ENCODE measurements around the gene NDUFA9. TPM values are rescaled to one million over a fixed set of nuclear protein-coding genes. Genes with fewer than 3 reads are reported as not detected.

Gene NDUFA9
- 54.2 TPM for total RNA-seq

DNA sequence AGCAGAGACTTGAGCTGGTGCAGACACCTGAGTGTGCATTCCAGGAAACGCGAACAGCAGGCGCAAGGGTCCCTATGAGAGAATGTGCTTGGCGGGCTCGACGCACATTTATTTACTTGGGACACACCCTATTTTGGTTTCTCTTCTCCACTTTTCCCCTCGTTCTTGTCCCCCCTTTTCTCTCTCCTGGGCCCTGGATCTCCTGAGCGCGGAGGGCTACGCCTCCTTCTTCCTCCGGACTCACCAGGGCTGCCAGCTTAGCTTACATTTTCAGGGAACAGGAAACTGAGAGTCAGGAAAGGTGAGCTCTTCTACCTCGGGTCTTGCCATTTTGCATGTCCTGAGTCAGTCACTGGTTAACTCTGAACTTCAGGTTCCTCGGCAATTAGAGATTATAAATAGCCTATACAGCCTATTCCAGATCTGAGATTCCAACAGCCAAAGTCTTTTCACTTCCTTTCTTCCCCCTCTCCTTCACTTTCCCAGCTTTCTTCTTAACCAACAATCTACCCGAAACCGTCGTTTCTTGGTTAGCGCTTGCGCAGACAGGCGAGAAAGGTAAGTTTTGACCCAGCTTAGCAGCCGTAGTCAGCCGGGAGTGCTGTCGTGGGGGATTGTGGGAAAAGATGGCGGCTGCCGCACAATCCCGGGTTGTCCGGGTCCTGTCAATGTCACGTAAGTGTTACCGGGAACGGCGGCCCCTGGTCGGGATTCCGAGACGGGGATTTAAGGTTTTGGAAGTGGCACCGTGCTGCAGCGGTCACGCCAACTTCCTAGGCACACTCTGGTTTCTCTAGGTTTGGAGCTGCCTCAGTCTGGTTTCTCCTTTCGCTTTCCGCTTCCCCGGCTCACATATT is at the start of gene NDUFA9, which contains the start of gene AKAP3:
Gene NDUFA9, plus strand, starts transcription at position 614 of the 857 bp plus-strand sequence. Its CDS starts 13 bp downstream, at position 627.
Gene AKAP3, minus strand, starts transcription at position 551 of the 857 bp plus-strand sequence. CDS start 10,855 bp downstream, outside the sequence.
- ATAC-seq (peak; percentile 99), DNase-seq (ENCODE audit: low spot score) (peak; percentile 87)
- intact Hi-C loops (cut with DNase I) = no loop called here

DNA sequence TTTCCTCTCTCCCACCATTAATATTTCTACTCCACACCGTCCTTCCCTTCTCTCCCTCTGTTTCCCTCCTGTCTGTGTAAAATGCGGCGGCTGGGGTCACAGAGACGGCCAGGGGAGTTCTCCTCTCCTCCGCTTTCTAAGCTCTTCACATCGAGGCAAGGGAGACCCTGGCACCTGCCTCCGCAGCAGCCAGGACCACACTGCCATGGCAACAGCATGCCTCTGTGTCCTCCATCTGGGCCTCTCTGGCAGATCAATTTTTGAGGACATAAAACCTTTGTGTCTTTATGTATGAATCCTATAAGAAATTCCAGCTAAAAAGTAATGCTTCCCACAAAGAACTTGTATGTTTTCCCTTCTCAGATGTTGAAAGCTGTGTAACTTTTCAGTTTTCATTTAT is 45.5 kb upstream of the NDUFA9 start:
- no peak for ATAC-seq
- no peak for DNase-seq (ENCODE audit: low spot score)
- intact Hi-C loops (cut with DNase I) = no loop called here

DNA sequence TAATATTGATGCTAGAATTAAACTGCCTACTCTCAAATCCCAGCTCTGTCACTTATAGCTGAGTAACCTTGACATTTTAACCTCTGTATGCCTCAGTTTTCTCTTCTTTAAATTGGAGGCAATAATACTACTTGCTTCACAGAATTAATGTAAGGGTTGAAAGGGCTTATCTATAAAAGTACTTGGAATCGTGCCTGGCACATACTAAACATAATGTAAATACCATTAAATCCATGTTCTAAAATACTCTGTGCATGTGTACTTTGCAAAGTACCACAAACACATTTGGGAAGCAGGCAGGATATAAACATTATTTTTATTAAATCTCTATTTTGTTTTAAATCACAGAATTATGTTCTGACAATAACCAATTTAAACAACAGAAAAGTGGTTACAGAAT is 45.0 kb upstream of the NDUFA9 start:
- intact Hi-C loops (cut with DNase I) = no loop called here
- ATAC-seq (no peak), DNase-seq (ENCODE audit: low spot score) (no peak)

DNA sequence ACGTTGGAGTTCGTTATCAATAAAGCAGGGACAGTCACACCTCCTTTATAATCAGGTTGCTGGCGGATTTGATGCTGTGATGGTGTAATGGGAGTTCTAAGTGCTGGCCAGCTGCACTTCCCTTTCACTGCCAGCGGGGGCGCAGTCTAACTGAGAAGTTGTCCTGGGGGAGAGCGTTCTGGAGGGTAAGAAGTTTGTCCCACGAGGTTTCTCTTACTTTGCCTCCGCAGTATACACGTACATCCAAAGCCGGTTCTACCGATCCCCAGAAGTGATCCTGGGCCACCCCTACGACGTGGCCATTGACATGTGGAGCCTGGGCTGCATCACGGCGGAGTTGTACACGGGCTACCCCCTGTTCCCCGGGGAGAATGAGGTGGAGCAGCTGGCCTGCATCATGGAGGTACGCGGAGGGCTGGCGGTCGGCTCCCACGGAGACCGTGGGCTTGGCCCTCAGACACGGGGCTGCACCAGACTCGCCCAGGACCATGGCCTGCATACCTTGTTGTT is 44.2 kb upstream of the NDUFA9 start:
- intact Hi-C loops (cut with DNase I) = no loop called here
- peak; percentile 95 for ATAC-seq
- peak; percentile 82 for DNase-seq (ENCODE audit: low spot score)

DNA sequence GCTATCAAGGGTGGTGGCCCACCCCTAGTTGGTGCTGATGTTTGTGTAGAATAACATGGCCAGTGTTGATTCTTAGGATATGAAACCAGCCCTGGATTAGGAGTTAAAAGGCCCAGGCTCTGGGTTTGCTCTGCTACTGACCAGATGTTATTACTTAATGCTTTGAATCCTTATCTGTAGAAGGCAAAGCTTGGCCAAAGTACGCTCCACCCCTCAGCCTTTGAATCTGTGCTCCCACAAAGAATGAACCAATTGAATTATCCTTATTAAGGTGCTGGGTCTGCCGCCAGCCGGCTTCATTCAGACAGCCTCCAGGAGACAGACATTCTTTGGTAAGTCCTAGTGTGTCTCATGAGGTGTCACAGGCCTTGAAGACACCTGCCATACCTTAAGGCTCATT is 41.9 kb upstream of the NDUFA9 start:
- ATAC-seq (no peak), DNase-seq (ENCODE audit: low spot score) (no peak)
- intact Hi-C loops (cut with DNase I) = no loop called here

DNA sequence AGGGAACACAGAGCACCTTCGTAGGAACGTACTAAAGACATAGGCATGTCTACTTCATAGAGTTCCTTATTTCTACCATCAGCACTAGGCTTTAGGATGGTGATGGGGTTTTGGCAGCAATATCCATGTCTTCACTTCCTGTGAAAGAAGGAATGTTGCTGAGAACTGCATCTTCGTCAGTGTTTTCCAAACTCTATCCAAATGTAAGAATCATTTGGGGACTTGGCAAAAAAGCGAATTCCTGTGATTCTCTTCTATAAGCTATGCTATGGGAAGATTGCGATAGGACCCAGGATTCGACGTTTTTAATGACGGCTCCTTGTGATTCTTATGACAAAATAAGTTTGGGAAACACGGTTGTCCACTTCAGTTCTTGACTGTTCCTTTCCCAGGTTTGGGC is 39.8 kb upstream of the NDUFA9 start:
- DNase-seq (ENCODE audit: low spot score) = no peak
- intact Hi-C loops (cut with DNase I) = no loop called here
- ATAC-seq = no peak

DNA sequence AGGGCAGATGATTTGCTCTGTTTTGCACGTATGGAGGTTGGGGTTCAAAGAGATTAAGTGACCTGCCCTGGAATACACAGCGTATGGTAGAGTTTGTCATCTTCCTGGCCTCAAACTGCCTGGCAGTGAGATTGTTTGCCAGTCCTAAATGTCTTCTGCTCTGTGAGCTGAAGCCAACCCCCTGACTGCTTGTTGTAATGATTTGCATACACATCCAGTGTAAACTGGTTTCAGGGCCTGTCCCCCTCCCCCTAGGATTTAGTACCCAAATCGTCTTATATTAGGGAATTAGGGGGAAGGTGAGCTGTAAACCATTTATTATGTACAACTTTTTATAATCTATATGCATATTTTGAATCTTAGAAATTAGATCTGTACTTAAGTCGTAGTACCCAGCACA is 38.4 kb upstream of the NDUFA9 start:
- intact Hi-C loops (cut with DNase I) = no loop called here
- no peak for ATAC-seq
- no peak for DNase-seq (ENCODE audit: low spot score)

DNA sequence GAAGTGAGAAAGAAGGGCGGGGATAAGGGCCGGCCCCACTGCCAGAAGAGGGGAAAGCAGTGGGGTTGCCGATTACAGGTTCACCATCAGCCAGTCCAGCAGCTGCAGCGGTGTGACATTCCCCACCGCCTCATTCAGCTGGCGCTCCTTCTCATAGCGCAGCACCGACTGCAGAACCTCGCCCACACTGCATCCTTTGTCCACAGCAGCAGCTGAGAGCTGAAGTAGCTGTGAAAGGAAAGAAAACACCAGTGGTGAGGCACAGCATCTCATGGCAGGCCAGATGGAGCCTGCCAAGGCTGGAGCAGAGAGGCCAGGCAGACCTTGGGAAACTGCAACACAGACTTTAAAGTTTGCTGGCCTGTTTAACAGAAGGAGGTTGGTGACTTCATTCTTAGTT is 33.2 kb upstream of the NDUFA9 start:
- DNase-seq (ENCODE audit: low spot score) (no peak), ATAC-seq (no peak)
- intact Hi-C loops (cut with DNase I) = no loop called here

DNA sequence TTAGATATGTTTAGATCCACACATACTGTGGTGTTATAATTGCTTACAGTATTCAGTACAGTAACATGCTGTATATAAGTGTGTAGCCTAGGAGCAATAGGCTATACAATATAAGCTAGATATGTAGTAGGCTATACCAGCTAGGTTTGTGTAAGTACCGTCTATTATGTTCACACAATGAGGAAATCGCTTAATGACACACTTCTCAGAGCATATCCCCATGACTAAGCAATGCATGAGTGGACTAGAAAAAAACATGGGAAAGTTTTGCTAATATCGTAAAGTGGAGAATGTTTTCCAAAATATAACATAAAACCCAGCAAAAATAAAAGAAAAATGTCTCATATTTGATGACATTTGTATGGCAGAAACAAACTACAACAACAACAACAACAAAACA is 27.4 kb upstream of the NDUFA9 start:
- ATAC-seq (no peak), DNase-seq (ENCODE audit: low spot score) (no peak)
- intact Hi-C loops (cut with DNase I) = no loop called here

DNA sequence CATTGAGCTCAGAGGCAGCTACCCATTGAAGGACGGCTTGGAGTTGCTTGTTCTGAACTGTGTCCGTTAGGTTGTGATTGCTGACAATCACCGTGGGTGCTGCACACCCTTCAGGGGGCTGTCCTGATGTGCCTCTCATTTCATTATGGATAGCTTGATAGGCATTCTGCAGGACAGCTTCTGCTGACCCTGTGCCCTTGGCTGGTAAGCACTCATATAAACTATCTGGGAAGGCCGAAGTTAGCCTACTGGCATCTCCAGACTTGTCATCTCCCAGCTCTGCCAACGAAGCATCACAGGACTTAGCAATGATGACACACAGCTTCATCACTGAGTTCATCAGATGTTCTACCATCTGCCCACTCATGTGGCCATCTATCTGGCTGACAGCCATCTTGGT is 22.4 kb upstream of the NDUFA9 start:
- no peak for ATAC-seq
- intact Hi-C loops (cut with DNase I) = no loop called here
- DNase-seq (ENCODE audit: low spot score) = no peak

DNA sequence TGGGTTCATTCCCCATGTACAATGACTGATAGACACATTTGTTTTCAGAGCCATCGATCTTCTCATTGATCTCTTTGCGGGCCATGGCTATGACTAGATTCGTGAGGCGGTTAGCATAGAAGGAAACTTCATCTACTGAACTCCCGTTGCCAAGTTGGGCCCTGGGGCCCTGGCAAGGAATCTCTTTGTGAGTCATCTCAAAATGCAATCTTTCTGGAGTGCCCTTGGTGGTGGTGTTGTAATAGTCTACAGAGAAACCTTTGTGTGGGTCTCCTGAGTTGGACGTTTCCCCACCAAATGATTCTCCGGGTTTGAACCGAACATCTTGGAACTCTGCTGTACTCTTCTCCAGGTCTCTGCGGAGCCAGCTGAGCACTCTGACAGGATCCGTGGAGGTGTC is 20.5 kb upstream of the NDUFA9 start:
- no peak for ATAC-seq
- intact Hi-C loops (cut with DNase I) = no loop called here
- no peak for DNase-seq (ENCODE audit: low spot score)

DNA sequence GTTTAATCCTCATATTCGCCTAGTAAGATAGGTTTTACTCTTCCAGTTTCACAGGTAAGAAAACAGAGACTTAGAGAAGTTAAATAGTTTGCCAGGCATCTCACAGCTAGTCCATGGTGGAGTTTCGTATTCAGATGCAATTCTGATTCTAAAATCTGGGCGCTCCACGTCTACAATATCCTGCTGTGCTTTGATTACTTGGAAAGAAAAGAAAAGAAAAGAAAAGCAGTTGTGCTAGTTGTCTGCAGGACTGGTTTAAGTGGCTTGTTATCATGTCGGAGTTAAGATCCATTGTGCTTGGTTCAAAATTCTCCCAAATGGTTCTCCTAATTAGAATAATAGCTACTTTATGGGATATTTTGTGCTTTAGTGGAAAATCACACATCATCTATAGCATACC is 18.7 kb upstream of the NDUFA9 start:
- ATAC-seq = no peak

DNA sequence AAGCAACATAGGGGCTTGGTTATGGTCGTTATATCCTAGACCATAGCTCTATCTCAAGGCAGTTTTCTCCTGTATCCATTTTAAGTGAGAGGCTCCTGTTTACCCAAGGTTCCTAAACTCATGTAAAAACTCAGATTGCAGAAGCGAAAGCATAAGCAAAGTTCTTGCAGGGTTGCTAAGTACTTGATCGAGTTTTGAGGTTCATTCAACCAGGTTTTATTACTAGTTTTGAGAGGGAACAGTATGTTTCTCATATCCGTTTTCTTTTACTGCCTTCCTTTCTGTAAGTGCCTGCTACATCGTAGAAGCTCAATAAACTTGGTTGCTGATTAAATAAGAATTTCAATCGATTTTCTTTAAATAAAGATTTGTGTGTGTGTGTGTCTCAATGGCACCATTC is 5.2 kb upstream of the NDUFA9 start:
- DNase-seq (ENCODE audit: low spot score) (no peak), ATAC-seq (no peak)
- intact Hi-C loops (cut with DNase I) = no loop called here

More for the DNA sequence above, 18.7 kb upstream of the NDUFA9 start:
- DNase-seq (ENCODE audit: low spot score) = no peak
- intact Hi-C loops (cut with DNase I) = no loop called here

DNA sequence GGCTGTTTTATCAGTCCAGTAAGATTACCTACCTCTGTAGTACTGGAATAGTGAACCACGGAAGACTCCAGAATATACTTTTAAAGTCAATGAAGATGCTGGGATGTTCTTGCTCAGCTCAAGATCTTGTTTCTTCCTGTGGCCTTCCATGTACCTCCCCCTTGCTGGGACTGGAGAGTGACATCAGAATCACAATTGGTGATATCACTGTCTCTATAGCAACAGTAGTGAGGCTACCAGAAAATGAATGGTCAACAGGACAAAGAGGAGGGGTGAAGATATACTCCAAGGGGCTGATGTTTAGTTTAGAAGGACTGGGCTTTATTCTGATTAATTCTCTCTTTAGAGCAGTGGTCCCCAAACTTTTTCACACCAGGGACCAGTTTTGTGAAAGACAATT is 3.9 kb upstream of the NDUFA9 start:
- ATAC-seq (no peak), DNase-seq (ENCODE audit: low spot score) (no peak)
- intact Hi-C loops (cut with DNase I) = no loop called here

DNA sequence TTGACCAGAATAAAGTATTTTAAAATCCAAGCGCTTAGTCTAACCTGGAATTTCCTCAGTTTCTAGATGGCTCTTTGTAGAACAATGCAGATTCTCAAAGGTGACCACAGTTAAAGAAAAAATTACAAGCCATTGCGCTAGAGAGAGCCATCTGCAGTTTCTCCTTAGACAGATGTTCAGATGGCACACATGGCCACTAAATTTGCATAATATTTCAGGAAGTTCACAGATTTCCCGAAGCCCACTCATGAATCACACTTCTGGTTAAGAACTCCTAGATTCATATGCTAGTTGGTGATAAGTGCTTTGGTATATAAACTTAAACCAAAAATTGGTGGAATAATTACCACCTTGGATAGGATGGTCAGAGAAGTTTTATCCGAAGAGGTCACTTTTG is 812 bp upstream of the NDUFA9 start:
- ATAC-seq (peak; percentile 22), DNase-seq (ENCODE audit: low spot score) (no peak)
- intact Hi-C loops (cut with DNase I) = no loop called here

DNA sequence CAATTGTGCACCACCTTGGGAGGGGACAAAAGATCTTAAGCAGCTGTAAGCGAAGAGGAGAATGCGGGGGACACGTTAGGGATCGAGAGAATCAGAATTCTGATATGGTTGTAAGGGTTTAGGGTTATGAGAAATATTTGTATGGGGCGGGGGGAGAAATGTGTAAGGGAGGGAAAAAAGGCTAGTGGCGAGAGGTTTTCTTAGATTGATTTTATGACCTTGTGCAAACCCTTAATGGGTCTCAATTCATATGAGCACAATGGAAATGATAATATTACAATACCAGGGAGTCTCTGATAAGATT is 396 bp downstream of the NDUFA9 start:
- no peak for ATAC-seq
- intact Hi-C loops (cut with DNase I) = no loop called here
- no peak for DNase-seq (ENCODE audit: low spot score)

DNA sequence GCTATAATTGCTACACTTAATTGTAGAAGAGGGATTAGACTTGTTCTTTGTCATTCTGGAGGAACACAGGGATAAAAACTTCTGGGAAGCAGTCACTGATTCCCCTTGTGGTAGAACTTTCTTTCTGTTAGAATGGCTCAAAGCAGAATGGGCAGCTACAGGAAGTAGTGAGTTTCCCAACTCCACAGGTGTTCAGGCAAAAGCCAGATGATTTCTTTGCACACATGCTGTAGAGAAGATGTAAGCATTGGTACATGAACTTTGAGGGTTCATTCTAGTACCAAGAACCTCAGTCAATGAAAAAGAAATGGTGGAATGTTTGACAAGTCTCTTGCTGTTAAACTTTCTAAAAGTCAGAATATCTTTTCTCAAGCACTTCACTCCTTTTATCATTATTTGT is 4.3 kb downstream of the NDUFA9 start:
- no peak for ATAC-seq
- intact Hi-C loops (cut with DNase I) = no loop called here
- DNase-seq (ENCODE audit: low spot score) = no peak

DNA sequence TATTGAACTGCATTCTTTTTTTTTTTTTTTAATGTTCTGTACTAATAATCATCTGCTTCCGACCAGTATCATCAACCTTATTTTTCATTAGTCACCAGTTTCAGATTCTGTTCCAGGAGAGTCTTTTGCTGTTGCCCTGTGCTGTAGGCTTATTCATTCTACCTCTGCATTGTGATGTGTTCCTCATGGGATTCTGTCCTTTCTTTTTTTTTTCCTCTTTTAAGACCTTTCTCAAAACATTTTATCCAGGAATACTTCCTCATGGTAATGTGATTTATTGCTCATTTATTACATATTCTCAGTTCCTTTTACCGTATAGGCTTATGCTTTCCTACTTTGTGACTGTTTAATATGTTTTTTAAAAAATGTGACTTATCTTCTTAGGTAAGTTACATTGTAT is 4.8 kb downstream of the NDUFA9 start:
- intact Hi-C loops (cut with DNase I) = no loop called here
- ATAC-seq (no peak), DNase-seq (ENCODE audit: low spot score) (no peak)

DNA sequence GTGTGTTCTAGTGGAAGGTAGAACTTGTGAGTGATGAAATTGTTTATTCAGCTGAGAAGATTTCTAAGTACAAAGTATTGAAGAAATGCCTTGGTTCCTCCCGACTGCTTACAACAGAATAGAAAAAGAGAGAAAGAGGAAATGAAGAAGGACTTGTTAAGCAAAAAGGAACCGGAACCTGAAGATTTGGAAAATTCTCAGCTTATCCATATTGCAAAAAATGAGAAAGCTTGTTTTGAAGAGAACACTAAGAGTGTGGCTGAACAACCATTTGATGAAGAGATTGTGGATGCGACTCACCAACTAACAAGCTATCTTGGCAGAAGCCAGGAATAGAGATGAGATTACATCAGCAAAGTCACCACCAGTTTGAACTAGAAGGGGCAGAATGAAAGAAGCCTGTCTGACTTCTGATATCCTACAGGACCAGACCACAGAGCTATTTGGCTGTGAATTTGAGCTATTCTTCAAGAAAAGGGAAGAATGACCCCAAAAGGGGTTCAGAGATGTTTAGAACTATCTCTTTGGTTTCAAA is 15.1 kb downstream of the NDUFA9 start:
- intact Hi-C loops (cut with DNase I) = no loop called here
- no peak for ATAC-seq
- no peak for DNase-seq (ENCODE audit: low spot score)

DNA sequence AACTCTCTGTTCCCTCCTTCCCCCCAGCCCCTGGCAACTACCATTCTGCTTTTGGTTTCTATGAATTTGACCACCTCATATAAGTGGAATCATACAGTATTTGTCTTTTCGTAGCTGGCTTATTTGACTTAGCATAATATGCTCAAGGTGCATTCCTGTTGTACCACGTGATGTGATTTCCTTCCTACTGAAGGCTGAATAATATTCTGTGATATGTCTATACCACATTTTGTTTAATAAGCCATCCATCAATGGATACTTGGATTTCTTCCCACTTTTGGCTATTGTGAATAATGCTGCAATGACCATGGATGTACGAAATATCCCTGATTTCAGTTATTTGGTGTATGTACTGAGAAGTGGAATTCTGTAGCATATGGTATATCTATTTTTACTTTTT is 16.3 kb downstream of the NDUFA9 start:
- DNase-seq (ENCODE audit: low spot score) (no peak), ATAC-seq (no peak)
- intact Hi-C loops (cut with DNase I) = no loop called here

DNA sequence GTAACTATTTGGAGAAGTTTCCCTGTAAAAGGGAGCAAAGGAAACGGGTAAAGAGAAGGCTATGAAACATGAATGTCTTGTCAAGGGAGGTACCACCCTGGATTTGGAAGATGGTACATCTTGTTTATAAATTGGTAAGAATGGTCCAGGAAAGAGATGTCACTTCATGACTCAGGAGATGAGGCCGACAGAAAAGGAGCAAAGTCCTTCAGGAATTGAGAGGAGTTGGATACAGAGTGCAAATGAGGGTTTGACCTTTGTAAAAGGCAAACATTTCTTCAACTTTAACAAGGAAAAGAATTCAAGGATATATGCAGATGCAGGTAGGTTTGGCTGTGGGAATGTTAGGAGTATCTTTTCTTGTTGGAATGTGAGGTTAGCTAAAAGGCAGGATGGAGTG is 30.8 kb downstream of the NDUFA9 start:
- no peak for ATAC-seq
- no peak for DNase-seq (ENCODE audit: low spot score)
- intact Hi-C loops (cut with DNase I) = no loop called here

Data from sciatic nerve (tissue), 2 donors.